Bronchial epithelial cell (primary cell): Measurements from ENCODE around the gene OR51B2. TPM values are rescaled to one million over a fixed set of nuclear protein-coding genes. Genes with fewer than 3 reads are reported as not detected.
"Not testable (repeated sequence)": the region's sequence is repeated elsewhere in the genome, so short reads cannot be mapped to it uniquely, and the experiment has no call there.

ENCODE experiments used
- DNase-seq: peaks from one replicate; pipeline ENCODE4 v3.0.0-alpha.2; 2010; ENCODE audit warnings: low read depth
- FAIRE-seq: peaks from 2 replicates; lab custom pipeline; 2011; peaks lifted over from hg19 to GRCh38; lab: Jason Lieb, UNC
- H3K27me3 ChIP-seq: 2 replicates; pipeline ENCODE4 v1.5.1; 2011; ENCODE audit warnings: low read length; ENCODE audit not compliant: control insufficient read depth, insufficient read depth
- H3K36me3 ChIP-seq: 2 replicates; pipeline ENCODE4 v1.5.1; 2011; ENCODE audit warnings: low read length; ENCODE audit not compliant: control insufficient read depth, insufficient read depth
- H3K4me3 ChIP-seq: 2 replicates; pipeline ENCODE4 v1.5.1; 2011; ENCODE audit warnings: mild to moderate bottlenecking, low read depth, low read length, control low read depth
- total RNA-seq: library from RNA; depleted of rRNA; stranded (reverse); fragments of >200 nt; gene quantifications from 2 replicates; pipeline ENCODE4 v1.2.1, GENCODE V29; 2014
- TF ChIP-seq, protein P1 (sequence below): IDR thresholded peaks from 2 replicates; pipeline ENCODE4 v1.5.1; 2011; ENCODE audit warnings: mild to moderate bottlenecking, moderate library complexity, low read length, control low read depth, inconsistent platforms; ENCODE audit not compliant: insufficient read depth, severe bottlenecking

Gene OR51B2, protein sequence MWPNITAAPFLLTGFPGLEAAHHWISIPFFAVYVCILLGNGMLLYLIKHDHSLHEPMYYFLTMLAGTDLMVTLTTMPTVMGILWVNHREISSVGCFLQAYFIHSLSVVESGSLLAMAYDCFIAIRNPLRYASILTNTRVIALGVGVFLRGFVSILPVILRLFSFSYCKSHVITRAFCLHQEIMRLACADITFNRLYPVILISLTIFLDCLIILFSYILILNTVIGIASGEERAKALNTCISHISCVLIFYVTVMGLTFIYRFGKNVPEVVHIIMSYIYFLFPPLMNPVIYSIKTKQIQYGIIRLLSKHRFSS
- total RNA-seq = not detected in 2 replicates

DNA sequence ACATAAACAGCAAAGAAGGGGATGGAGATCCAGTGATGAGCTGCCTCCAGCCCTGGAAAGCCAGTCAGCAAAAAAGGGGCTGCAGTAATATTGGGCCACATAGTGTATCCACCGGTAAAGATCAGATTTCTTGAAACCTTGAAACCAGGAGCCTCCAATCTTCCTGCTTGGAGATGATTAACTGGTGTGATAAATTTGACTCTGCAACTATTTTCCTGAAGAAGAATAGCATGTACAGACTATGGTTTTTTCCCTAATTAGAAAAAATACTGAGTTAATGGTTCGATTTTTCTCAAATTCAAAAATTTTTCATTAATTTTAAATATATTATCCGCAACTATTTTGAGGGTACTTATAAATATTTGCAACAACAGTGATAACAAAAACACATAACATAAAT is at the start of gene OR51B2:
TSS of gene OR51B2 (minus strand) at position 101 of the 400 bp plus-strand sequence. CDS start at position 101, 0 bp downstream.
- TF ChIP-seq, protein P1, sequence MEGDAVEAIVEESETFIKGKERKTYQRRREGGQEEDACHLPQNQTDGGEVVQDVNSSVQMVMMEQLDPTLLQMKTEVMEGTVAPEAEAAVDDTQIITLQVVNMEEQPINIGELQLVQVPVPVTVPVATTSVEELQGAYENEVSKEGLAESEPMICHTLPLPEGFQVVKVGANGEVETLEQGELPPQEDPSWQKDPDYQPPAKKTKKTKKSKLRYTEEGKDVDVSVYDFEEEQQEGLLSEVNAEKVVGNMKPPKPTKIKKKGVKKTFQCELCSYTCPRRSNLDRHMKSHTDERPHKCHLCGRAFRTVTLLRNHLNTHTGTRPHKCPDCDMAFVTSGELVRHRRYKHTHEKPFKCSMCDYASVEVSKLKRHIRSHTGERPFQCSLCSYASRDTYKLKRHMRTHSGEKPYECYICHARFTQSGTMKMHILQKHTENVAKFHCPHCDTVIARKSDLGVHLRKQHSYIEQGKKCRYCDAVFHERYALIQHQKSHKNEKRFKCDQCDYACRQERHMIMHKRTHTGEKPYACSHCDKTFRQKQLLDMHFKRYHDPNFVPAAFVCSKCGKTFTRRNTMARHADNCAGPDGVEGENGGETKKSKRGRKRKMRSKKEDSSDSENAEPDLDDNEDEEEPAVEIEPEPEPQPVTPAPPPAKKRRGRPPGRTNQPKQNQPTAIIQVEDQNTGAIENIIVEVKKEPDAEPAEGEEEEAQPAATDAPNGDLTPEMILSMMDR = no peak
- FAIRE-seq (no peak), DNase-seq (no peak)
- Histone ChIP-seq H3K27me3 (no peaks in the 10 kb centered on the region), H3K36me3 (no peaks in the 10 kb centered on the region), H3K4me3 (no peak within 1 kb of the TSS)

DNA sequence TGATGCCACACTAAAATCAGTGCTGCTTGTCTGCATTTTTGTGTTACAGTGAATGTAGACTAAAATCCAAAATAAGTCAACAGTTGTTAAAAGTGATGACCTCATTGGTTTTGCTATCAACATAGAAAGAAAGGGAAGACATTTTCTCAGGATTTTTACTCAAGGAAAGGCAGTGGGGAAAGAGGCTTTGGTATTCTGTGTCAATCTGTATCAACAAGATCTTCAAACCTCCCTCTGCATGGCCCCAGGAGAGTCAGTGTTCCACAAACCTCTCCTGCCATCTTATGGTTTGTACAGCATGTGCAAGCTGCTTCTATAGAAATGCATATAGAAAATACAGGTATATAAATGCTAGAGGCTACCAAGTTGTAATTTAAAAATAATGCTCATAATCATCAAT is 45.7 kb upstream of the OR51B2 start:
- Histone ChIP-seq H3K36me3 (no peaks in the 10 kb centered on the region), H3K4me3 (no peak overlapping the region), H3K27me3 (no peaks in the 10 kb centered on the region)
- FAIRE-seq (no peak), DNase-seq (peak; percentile 18)
- TF ChIP-seq, protein P1 = no peak

DNA sequence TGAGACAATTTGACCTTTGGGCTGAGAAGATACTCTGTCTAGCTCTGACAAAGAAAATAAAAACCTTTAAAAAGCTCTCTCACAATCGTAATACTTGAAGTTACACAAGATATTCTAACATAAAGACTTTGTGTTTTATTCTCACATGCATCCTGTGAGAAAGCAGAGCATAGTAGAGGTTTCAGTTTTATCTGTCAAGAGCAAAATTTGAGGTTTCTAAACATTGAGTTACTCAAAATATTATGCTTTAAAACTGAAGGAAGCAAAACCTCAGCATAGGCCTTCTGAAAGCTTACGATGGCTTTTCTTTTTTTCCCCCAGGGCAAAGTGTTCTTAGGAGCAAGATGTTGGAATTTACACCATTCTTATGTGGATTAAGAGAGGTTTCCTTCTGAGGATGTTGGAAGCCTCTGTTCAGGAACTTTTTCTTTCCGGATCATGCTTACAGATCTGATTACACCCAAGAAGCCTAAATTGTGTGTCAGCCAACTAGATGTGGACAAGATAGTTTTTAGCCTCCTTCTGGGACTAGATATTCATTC is 44.5 kb upstream of the OR51B2 start:
- no peak for FAIRE-seq

DNA sequence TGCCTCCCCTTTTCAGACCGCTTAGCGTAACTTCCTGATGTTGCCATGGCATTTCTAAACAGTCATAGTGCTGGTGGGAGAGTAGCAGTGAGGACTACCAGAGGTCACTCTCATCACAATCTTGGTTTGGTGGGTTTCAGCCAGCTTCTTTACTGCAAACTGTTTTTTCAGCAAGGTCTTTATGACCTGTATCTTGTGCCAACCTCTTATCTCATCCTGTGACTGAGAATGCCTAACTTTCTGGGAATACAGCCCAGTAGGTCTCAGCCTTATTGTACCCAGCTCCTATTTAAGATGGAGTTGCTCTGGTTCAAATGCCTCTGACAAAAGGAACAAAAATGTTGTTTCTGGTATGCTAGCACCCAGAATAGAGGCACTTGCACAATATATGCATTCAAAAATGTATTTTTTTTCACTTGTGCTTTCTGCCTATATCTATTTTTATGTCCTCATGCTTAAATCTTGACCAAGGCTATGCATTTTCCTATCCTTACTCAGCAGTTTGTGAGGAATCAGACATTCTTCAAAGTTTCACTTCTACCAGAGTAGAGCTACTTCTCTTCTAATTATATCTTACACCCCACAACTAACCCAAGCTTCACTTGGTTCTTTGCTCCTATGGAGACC is 43.5 kb upstream of the OR51B2 start:
- no peak for FAIRE-seq
- H3K4me3 ChIP-seq = no peak overlapping the region
- H3K36me3 ChIP-seq = no peaks in the 10 kb centered on the region
- TF ChIP-seq, protein P1 = no peak
- DNase-seq = no peak
- H3K27me3 ChIP-seq = no peaks in the 10 kb centered on the region

More for the DNA sequence above, 44.5 kb upstream of the OR51B2 start:
- no peaks in the 10 kb centered on the region for H3K27me3 ChIP-seq
- DNase-seq = no peak
- H3K4me3 ChIP-seq = no peak overlapping the region
- TF ChIP-seq, protein P1 = no peak
- no peaks in the 10 kb centered on the region for H3K36me3 ChIP-seq

DNA sequence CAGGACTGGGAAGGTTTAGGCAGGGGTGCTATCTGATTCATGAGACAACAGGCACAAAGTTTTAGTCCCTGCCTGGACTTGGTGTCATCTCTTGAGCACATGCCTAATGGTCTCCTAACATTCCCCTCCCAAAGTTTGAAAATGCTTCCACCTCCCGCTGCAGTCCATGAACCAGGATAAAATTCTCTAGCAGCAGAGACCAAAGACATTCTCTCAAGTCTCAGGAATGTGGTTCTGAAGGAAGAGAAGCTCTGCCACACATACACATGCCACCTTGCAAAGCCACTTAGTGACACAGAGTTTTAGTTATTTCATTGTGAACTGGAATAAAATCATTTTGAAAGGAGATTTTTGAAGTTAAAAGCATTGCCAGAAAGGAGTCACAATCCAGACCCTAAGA is 42.8 kb upstream of the OR51B2 start:
- TF ChIP-seq, protein P1 = no peak
- DNase-seq (no peak), FAIRE-seq (no peak)
- Histone ChIP-seq H3K36me3 (no peaks in the 10 kb centered on the region), H3K27me3 (no peaks in the 10 kb centered on the region), H3K4me3 (no peak overlapping the region)

DNA sequence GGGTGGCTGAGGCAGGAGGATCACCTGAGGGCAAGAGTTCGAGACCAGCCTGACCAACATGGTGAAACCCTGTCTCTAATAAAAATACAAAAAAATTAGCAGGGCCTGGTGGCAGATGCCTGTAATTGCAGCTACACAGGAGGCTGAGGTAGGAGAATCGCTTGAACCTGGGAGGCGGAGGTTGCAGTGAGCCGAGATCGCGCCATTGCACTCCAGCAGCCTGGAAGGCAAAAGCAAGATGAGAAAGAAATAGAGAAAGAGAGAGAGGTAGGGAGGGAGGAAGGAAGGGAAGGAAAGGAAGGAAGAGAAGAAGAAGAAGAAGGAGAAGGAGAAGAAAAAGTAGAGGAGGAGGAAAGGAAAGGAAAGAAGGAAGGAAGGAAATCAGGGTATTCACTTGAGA is 42.3 kb upstream of the OR51B2 start:
- FAIRE-seq, DNase-seq, H3K36me3 ChIP-seq: not testable (repeated sequence)

More for the DNA sequence above, 42.3 kb upstream of the OR51B2 start:
- H3K27me3 ChIP-seq, H3K4me3 ChIP-seq: not testable (repeated sequence)
